ENCODE data around the gene TNNI3. TPM values are rescaled to one million over a fixed set of nuclear protein-coding genes. Genes with fewer than 3 reads are reported as not detected.
A peak's percentile ranks its signal among the peaks of the same experiment; 100 is the strongest.
"Not testable (repeated sequence)": the region's sequence is repeated elsewhere in the genome, so short reads cannot be mapped to it uniquely, and the experiment has no call there.

The TNNI3 gene
- total RNA-seq, 1 experiment from 2014 or later, result 14.6 TPM

DNA sequence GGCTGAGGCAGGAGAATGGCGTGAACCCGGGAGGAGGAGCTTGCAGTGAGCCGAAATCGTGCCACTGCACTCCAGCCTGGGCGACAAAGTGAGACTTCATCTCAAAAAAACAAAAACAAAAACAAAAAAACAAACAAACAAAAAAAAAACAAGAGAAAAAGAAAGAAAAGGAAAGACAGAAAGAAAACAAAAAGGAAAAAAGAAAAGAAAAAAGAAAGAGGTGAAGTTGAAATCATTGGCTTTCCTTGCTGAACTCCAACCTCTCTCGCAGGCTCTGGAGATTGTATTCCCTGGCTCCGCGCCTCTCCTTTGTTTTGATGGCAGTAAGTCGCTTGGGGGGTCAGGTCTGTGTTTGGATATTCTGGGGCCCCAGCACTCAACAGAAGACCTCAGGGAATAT lies 14.8 kb upstream of the TNNI3 start:
- BruUV-seq (replicated peaks); H3K27me3 ChIP-seq (ENCODE audit: control insufficient read depth, insufficient read depth, low read length); H3K9me3 ChIP-seq (ENCODE audit: control insufficient read depth, insufficient read depth, low read depth, low read length); intact Hi-C loops (cut with micrococcal nuclease; ENCODE audit: unreplicated experiment); H3K36me3 ChIP-seq (ENCODE audit: control insufficient read depth, insufficient read depth, low read length); POLR2A ChIA-PET; DNase-seq (ENCODE audit: low read depth, low spot score); in situ Hi-C loops (cut with HindIII; ENCODE audit: low pct_unique_long_range_greater_than_20kb, low sequenced_read_pairs); ATAC-seq; CTCF ChIA-PET; H3K4me1 ChIP-seq (ENCODE audit: control insufficient read depth, insufficient read depth, low read length): not testable (repeated sequence)
- H3K27ac ChIP-seq (ENCODE audit: low read length), result peak overlapping the region; percentile 29; the same call in 1 of the 2 replicates
- H3K4me3 ChIP-seq (ENCODE audit: low read depth in 2 of 2, low read length in 2 of 2), result peak overlapping the region in 1 of 2 experiments; percentile 79; a peak in 2 of 4 replicates

GRCh38 chr19:55171440-55171839 lies 13.9 kb upstream of the TNNI3 start:
- in situ Hi-C loops (cut with HindIII; ENCODE audit: low pct_unique_long_range_greater_than_20kb, low sequenced_read_pairs), result no loop called here
- no peaks in the 10 kb centered on the region for H3K9me3 ChIP-seq (ENCODE audit: control insufficient read depth, insufficient read depth, low read depth, low read length)
- no peak for ATAC-seq
- intact Hi-C loops (cut with micrococcal nuclease; ENCODE audit: unreplicated experiment), result no loop called here
- no TSS peak for BruUV-seq (replicated peaks)
- DNase-seq (ENCODE audit: low read depth, low spot score), result no peak
- H3K27me3 ChIP-seq (ENCODE audit: control insufficient read depth, insufficient read depth, low read length), result no peaks in the 10 kb centered on the region
- peaks cover 8% of the 10 kb centered on the region for H3K4me1 ChIP-seq (ENCODE audit: control insufficient read depth, insufficient read depth, low read length)
- no peak overlapping the region for H3K4me3 ChIP-seq (ENCODE audit: low read depth in 2 of 2, low read length in 2 of 2)
- no peak for TF ChIP-seq SIN3A (IDR thresholded peaks at IDR 0.05; ENCODE audit: borderline replicate concordance, insufficient read depth, low read depth, low read length)
- TF ChIP-seq TCF7L2 (IDR thresholded peaks at IDR 0.05; ENCODE audit: low read depth, low read length), result no peak
- TF ChIP-seq, protein P1, sequence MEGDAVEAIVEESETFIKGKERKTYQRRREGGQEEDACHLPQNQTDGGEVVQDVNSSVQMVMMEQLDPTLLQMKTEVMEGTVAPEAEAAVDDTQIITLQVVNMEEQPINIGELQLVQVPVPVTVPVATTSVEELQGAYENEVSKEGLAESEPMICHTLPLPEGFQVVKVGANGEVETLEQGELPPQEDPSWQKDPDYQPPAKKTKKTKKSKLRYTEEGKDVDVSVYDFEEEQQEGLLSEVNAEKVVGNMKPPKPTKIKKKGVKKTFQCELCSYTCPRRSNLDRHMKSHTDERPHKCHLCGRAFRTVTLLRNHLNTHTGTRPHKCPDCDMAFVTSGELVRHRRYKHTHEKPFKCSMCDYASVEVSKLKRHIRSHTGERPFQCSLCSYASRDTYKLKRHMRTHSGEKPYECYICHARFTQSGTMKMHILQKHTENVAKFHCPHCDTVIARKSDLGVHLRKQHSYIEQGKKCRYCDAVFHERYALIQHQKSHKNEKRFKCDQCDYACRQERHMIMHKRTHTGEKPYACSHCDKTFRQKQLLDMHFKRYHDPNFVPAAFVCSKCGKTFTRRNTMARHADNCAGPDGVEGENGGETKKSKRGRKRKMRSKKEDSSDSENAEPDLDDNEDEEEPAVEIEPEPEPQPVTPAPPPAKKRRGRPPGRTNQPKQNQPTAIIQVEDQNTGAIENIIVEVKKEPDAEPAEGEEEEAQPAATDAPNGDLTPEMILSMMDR (IDR thresholded peaks at IDR 0.05), result no peak
- TF ChIP-seq, protein P2, sequence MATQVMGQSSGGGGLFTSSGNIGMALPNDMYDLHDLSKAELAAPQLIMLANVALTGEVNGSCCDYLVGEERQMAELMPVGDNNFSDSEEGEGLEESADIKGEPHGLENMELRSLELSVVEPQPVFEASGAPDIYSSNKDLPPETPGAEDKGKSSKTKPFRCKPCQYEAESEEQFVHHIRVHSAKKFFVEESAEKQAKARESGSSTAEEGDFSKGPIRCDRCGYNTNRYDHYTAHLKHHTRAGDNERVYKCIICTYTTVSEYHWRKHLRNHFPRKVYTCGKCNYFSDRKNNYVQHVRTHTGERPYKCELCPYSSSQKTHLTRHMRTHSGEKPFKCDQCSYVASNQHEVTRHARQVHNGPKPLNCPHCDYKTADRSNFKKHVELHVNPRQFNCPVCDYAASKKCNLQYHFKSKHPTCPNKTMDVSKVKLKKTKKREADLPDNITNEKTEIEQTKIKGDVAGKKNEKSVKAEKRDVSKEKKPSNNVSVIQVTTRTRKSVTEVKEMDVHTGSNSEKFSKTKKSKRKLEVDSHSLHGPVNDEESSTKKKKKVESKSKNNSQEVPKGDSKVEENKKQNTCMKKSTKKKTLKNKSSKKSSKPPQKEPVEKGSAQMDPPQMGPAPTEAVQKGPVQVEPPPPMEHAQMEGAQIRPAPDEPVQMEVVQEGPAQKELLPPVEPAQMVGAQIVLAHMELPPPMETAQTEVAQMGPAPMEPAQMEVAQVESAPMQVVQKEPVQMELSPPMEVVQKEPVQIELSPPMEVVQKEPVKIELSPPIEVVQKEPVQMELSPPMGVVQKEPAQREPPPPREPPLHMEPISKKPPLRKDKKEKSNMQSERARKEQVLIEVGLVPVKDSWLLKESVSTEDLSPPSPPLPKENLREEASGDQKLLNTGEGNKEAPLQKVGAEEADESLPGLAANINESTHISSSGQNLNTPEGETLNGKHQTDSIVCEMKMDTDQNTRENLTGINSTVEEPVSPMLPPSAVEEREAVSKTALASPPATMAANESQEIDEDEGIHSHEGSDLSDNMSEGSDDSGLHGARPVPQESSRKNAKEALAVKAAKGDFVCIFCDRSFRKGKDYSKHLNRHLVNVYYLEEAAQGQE (IDR thresholded peaks at IDR 0.05; ENCODE audit: insufficient read depth in 1 of 2, low read depth in 2 of 2, low read length in 1 of 2), result no peak
- no peak for TF ChIP-seq POLR2AphosphoS5 (IDR thresholded peaks at IDR 0.05; ENCODE audit: low read depth, low read length)
- H3K27ac ChIP-seq (ENCODE audit: low read length), result no peak overlapping the region
- H3K36me3 ChIP-seq (ENCODE audit: control insufficient read depth, insufficient read depth, low read length), result no peaks in the 10 kb centered on the region
- ChIA-PET CTCF (no interaction called here), POLR2A (no interaction called here)

DNA sequence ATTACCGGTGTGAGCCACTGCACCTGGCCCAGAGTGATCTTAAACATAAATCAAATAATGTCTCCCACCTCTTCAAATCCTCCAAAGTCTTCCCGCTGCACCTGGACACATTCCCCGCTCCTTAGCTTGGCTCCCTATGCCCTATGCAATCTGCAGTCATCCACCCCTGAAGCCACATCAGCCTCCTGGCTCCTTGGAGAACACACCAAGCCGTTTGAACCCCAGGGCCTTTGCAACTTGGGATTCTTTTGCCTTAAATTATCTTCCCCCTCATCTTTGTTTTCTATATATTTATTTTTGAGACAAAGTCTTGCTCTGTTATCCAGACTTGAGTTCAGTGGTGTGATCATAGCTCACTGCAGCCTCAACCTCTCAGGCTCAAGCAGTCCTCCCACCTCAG lies 11.6 kb upstream of the TNNI3 start:
- ChIA-PET POLR2A (no interaction called here), CTCF (no interaction called here)
- Histone ChIP-seq H3K4me3 (ENCODE audit: low read depth in 2 of 2, low read length in 2 of 2) (no peak overlapping the region), H3K27me3 (ENCODE audit: control insufficient read depth, insufficient read depth, low read length) (no peaks in the 10 kb centered on the region), H3K4me1 (ENCODE audit: control insufficient read depth, insufficient read depth, low read length) (peaks cover 11% of the 10 kb centered on the region), H3K36me3 (ENCODE audit: control insufficient read depth, insufficient read depth, low read length) (no peaks in the 10 kb centered on the region), H3K27ac (ENCODE audit: low read length) (no peak overlapping the region), H3K9me3 (ENCODE audit: control insufficient read depth, insufficient read depth, low read depth, low read length) (no peaks in the 10 kb centered on the region)
- in situ Hi-C loops (cut with HindIII; ENCODE audit: low pct_unique_long_range_greater_than_20kb, low sequenced_read_pairs), result no loop called here
- TF ChIP-seq, protein P1 (IDR thresholded peaks at IDR 0.05), result no peak
- TF ChIP-seq SIN3A (IDR thresholded peaks at IDR 0.05; ENCODE audit: borderline replicate concordance, insufficient read depth, low read depth, low read length) (no peak), POLR2AphosphoS5 (IDR thresholded peaks at IDR 0.05; ENCODE audit: low read depth, low read length) (no peak), TCF7L2 (IDR thresholded peaks at IDR 0.05; ENCODE audit: low read depth, low read length) (no peak)
- TF ChIP-seq, protein P2 (IDR thresholded peaks at IDR 0.05; ENCODE audit: insufficient read depth in 1 of 2, low read depth in 2 of 2, low read length in 1 of 2), result no peak
- ATAC-seq (no peak), DNase-seq (ENCODE audit: low read depth, low spot score) (no peak)
- intact Hi-C loops (cut with micrococcal nuclease; ENCODE audit: unreplicated experiment), result no loop called here
- no TSS peak for BruUV-seq (replicated peaks)

All from Panc1 (cell line).